GM21447 (cell line): Measurements from ENCODE around the gene UCK1.
"Not testable (repeated sequence)": the region's sequence is repeated elsewhere in the genome, so short reads cannot be mapped to it uniquely, and the experiment has no call there.

Source experiments
- ATAC-seq: cut with Tn5 transposase; IDR thresholded peaks from one replicate; pipeline ENCODE4 v1.9.1; 2021; ENCODE audit not compliant: unreplicated experiment

Gene UCK1

DNA sequence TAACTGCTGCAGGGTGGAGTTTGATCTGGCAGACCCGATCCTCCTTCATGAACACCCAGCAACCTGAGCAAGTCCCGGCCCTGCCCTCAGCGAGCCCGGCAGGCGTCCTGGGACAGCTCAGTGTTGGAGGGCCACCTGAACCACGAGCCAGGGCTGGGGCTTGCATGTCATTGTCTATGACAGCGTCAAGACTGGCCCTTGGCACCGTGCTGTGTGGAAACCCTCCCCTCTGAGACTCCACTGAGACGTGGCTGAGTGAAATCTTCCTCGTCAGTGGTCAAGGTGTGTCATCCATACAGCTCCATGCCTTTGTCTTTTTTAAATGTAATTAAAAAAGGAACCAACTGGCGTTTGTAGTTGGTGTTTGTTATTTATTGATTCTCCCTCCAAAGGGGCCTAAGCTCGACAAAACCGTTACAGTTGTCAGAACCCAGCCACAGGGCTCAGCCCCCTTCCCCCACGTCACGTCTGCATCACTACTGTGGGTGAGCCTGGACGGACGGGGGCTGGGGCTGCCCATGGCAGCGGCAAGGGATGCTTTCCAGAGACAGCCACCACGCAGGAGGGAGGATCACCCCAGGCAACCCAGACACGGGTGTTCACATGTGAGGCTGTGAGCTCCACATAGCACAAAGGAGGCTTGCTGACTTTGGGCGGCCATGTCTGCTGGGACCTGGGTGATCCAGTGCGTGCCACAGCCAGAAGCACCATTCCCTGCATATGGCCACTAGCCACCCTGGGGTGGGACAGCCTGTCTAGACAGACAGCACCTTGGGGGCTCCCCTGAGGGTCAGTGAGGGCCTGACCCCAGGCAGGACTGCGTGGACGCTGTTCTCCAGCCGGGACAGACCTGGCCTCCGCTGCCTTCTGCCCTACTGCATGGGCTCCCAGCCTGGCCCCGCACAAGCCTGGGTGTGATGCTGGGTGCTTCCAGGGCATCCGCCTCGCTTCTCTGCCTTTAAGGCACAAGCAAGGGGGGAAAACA, 7.3 kb downstream of the UCK1 start:
- ATAC-seq = no peak

DNA sequence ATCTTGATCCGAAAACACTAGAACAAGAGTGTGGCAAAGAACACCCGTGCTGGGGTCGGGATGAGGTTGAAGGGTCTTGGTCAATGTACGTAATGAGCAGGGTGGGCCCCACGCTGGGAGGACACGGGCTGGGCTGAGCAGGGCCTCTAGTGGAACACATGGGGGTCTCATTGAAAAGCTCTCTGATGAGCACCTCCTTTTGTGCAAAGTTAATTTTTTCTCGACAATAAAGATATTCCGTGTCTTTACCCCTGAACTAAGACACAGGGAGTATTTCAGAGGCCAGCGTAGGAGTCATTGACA, 8.0 kb downstream of the UCK1 start:
- no peak for ATAC-seq

DNA sequence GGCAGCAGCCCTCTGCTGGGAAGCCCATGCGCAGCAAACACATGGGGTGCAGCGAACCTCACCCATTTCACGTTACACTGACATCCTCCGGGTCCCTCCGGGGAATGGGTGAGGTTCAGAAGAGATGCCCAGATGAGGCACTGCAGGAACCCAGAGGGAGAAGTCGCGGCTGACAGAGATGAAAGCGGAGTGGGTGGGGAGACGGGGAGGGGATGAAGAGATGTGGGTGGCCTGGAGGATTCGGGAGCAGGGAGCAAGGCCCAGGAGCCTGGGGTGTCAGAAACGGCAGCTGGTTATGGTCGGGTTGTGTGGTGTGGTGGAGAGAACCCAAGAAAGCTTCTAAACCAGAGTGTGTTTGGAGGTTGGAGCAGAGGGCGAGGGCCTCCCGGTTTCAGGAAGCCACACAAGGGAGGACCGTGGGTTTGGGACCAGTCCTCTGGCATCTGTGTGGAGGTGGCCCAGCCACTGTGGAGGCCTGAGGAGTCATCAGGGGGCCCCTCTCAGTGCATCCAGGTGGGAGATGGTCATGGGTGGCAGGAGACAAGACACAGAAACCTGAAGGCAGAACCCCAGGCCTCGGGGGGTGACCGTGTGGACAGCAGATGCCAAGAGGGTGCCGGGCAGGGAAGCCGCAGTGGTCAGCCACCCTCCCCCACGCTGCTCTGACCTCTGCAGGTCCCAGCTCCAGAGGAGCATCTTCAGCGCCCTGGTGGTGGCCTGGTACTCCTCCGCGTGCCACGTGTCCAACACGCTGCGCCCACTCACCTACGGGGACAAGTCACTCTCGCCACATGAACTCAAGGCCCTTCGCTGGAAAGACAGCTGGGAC, 8.6 kb downstream of the UCK1 start:
- ATAC-seq = no peak

DNA sequence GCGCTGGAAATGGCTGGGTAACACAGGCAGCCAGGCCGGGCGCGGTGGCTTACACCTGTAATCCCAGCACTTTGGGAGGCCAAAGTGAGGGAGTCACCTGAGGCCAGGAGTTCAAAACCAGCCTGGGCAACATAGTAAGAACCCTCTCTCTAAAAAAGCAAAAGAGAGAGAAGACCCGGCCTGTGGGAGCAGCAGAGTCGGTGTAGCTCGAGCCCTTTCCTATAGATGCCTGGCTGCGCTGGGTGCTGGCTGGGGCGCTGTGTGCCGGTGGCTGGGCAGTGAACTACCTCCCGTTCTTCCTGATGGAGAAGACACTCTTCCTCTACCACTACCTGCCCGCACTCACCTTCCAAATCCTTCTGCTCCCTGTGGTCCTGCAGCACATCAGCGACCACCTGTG, 9.2 kb downstream of the UCK1 start:
- no peak for ATAC-seq

DNA sequence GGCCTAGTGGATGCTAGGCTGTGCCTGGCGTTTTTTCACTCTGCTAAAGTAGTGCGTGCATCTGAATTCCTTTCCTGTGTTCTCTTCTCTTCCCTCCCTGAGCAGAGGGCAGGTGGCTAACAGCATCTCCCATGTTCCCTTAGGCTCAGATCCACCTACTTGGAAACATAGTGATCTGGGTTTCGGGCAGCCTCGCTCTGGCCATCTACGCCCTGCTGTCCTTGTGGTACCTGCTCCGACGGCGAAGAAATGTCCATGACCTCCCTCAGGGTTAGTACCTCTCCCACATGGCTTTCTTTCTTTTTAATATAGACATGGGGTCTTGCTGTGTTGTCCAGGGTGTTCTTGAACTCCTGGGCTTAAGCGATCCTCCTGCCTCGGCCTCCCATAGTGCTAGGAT, 9.9 kb downstream of the UCK1 start:
- ATAC-seq = no peak

DNA sequence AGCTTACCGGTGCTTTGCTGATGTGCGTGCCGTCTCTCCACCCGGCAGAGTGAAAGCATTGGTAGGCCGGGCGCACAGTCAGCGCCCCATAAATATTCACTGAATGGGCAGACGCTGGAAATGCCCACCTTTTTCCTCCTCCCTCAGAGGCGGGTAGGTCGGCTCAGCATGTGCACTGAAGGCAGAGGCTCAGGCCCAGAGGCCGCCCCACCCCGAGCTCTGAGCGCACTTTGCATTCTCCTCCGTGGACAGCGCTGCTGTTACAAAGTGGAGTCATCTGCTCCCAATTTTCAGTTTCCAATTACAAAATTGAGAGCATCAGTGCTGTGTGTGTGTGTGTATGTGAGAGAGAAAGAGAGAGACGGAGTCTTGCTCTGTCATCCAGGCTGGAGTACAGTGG, 10.6 kb downstream of the UCK1 start:
- no peak for ATAC-seq

DNA sequence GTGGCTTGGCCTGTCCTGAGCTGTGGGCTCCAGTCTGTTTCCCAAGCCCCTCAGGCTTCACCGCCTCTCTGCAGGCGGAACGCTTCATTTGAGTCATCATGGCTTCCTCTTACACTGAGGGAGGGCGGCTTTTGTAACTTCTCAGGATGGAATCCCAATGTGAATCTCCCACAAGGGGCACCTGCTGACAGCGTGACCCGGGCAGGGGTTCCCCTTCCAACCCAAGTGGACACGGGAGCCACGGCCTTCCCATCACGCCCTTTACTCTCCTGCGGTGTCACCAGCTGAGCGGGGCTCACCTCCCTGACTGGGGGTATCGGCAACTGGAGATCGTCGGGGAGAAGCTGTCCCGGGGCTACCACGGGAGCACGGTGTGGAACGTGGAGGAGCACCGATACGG, 12.5 kb downstream of the UCK1 start:
- ATAC-seq = no peak

DNA sequence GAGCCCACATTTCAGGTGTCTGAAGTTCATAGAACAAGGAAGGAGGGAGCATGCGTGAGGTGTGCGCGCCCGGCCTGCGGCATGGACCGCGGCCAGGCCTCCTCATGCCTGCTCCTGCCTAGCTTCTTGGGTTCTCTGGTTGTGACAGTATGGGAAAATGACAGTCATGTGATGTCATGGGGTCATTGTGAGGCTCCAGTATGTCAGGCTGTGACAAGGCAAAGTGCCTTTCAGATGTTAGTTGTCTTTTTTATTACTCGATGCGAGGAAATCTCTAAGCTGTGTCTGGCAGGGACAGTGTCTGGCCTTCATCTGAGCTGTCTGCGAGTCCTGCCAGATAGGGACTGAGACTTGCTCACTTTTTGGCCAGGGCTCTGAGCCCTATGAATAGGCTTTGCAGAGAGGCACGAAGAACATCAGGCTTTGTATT, 13.3 kb downstream of the UCK1 start:
- ATAC-seq = no peak

DNA sequence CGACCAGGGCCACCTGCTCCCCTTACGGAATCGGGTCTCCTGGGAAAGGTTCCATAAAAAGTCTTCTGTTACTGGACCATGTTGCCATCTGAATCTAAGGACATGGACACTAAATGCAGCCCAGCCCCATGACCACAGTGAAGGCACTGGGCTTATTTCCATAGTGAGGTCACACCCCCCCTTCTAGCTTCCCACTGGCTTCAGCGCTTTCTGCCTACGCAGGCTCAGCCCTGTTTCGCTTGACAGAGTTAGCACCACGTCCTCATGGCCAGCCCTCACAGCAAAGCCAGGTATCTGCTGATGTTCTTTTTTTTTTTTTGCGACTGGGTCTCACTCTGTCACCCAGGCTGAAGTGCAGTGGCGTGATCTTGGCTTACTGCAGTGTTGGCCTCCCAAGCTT, 14.1 kb downstream of the UCK1 start:
- no peak for ATAC-seq

DNA sequence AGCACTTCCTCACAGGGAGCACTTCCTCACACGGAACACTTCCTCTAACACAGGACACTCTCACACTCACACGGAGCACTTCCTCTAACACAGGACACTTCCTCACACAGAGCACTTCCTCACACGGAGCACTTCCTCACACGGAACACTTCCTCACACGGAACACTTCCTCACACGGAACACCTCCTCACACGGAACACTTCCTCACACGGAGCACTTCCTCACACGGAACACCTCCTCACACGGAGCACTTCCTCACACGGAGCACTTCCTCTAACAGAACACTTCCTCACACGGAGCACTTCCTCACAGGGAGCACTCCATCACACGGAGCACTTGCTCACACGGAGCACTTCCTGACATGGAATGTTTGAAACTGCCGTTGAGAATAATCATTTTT, 15.0 kb downstream of the UCK1 start:
- no peak for ATAC-seq

DNA sequence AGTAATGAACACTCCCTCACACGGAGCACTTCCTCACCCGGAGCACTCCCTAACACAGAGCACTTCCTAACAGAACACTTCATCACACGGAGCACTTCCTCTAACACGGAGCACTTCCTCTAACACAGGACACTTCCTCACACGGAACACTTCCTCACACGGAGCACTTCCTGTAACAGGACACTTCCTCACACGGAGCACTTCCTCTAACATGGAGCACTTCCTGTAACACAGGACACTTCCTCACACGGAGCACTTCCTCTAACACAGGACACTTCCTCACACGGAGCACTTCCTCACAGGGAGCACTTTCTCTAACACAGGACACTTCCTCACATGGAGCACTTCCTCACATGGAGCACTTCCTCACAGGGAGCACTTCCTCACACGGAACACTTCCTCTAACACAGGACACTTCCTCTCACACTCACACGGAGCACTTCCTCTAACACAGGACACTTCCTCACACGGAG, 15.5 kb downstream of the UCK1 start:
- not testable (repeated sequence) for ATAC-seq

DNA sequence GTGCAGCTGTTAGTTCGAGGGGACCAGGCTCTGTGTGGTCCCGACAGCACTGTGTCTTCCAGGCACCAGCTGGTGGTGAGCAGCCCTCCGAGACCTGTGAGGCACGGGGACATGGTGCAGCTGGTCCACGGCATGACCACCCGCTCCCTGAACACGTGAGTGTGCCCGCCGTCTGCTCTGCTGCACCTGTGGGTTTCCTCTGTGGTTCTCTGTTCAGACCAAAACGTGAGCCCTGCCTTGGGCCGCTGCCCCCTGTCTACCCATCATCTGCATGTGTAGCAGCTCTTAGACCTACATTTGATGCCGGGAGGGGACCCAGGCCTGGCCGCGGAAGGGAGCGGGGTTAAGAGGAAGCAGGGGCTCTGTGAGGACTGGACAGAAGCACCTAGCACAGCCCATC, 17.9 kb downstream of the UCK1 start:
- ATAC-seq = no peak

DNA sequence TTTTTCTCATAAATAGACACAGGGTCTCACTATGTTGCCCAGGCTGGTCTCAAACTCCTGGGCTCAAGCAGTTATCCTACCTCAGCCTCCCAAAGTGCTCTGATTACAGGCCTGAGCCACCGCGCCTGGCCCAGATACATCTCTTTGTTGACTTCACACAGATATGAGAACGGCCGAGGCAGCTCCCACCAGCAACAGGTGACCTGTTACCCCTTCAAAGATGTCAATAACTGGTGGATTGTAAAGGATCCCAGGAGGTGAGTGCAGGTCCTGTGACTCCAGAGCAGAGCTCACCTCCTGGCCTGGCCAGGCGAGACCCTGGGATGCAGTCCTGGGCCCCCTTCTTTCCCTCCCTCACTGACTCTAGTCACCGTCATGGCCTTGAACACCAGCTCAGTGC, 19.2 kb downstream of the UCK1 start:
- ATAC-seq = no peak

DNA sequence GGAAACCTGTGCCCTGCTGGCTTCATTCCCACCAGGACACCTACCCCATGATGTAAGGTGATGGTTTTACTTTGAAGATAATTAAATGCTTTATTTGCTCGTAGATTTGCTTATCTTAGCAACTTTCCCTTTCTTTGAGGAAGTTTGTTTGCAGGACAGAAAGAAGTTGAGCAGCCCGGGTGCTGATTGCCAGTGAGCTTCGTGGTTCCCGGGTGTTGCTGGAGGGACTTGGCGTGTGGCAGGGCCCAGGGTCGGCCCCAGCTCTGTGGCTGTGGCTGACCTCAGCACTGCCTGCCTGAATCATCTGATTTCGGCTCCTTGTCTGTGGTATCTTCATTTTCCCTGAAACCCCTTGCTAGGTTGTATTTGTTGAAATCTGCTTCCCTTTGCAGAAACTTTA, 19.6 kb downstream of the UCK1 start:
- no peak for ATAC-seq

DNA sequence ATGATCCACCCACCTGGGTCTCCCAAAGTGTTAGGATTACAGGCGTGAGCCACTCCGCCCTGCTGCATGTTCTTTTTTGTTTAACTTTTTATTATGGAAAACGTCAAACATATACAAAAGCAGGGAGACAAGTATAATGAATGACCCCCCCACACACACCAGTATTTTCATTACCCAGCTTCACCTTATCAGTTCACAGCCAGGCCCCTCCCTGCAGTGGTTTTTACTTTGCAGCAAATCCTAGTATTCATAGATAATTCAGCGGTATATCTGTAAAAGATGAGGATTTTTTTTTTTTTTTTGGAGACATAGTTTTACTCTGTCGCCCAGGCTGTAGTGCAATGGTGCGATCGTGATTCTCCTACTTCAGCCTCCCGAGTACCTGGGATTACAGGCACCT, 26.1 kb downstream of the UCK1 start:
- no peak for ATAC-seq

DNA sequence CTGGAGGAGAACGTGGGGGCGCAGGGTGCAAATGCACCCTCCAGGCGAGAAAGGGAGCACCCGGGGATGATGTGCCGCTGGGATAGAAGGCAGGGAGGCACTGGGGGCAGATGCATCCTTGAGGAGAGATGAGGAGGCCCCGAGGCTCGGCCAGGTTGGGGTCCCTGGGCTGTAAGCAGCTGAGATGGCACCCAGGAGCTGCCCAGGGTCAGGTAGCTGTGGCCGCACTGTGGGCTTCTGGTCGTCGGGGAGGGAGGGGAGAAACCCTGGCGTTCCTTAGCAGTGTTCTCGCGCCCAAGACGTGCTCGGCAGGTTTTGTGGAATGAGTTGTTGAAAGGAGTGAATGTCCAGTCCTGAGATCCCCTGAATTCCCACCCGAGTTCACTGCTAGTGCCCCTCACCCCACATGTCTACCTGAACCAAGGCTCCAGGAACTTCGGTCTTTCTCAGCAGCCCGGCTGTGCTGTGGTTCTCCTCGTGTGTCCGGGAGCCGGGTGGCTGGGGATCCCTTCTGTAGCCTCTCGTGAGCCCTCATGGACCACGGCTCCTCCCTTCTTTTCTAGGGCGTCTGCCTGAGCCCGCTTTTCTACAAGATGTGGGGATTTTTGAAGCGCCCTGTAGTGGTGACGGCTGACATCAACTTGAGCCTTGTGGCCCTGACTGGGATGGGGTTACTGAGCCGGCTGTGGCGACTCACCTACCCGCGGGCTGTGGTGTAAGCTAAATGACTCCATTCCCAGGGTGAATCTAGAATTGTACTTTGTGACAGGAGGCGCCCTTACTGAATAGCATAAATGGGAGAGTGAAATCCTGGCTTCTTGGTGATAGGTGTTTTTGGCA, 27.2 kb downstream of the UCK1 start:
- peak; percentile 12 for ATAC-seq

DNA sequence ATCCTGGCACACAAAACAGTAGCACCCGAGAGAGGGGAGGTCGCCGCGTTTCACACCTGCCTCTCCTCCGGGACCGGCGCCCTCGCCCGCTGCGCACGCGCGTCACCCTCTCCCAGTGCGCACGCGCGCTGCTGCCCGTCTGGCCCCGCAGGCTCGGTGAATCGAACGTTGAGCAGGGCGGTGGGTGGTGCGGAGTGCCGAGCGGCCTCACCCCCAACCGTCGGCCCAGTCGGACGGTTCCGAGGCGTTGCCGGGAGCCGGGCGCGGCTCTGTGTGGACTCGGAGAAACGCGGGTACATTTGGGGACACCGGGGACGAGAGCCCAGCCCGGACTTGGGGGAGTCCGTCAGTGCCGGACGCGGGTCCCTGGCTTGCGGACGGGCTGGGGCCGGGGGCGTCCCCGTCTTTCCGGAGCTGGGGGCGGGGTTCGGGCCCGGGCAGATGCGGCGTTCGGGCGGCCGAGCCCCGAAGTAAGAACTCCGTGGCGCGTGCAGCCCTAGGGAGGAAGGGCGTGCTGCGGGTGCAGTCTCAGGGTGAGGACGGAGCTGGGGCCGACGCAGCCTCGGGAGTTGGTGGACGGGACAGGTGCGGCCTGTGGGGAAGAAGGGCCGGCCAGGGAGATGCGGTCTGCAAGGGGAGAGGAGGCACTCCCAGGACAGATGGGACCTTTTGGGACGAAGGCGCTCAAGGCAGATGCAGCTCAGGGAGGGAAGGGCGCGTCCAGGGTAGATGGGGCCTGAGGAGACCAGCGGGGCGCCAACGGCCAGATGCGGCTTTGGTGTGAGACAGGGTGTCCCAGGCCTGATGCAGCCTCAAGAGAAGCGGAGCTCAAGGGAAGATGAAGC, 28.1 kb downstream of the UCK1 start, which contains the start of gene POMT1:
Gene POMT1 (plus strand): TSS at position 138 of the 845 bp plus-strand sequence. CDS start 1,301 bp downstream, outside the sequence.
- ATAC-seq = peak; percentile 70

DNA sequence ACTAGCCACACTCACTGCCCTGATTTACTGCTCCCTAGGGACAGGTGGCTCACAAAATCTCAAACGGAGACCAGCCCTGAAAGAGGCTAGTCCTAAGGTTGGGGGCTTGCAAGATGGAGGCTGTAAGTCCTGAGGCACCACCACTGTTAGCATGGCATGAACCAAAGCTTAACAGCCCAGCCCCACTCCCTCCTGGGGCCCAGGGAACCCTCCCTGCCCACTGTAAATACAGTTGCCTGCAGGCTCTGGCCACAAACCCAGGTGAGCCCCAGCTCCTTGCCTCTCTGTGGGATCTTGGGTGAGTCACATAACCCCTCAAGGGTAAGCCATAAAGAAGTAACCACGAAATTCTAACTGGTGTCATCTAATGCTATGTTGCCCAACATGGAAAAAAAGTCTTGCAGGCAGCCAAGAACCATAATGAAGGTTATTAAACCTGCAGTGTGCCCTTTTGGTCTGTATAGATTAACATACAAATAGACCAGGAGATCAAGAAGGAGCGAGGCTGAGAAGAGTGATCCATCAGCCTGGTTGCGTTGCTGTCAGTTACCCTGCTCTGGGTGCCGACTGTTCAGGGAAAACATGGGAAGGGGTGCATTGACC, 30.0 kb downstream of the UCK1 start:
- no peak for ATAC-seq

DNA sequence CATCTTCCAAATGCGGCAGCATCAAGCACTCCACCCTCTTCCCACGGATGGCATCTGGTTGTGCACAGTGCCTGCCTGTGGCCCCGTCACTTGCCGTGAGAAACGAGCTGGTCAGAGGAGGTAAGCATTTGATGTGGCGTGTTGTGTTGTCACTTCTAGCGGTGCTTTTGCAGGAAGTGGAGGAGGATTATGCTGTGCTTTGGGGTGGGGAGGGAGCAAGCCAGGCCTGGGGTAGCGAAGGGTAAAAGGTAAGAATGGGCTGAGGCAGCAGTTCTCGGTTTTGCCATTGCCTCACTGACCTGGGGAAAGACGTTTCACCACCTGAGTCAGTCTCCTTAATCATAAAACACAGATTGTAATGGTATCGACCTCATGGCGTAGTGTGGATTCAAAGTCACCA, 30.7 kb downstream of the UCK1 start:
- ATAC-seq = no peak
